ENCODE data around the gene MAS1.
A peak's percentile ranks its signal among the peaks of the same experiment; 100 is the strongest.

- TF ChIP-seq CTCF (conservative IDR thresholded peaks at IDR 0.05; ENCODE audit: low read depth, low read length) (no peak), EZH2 (IDR thresholded peaks at IDR 0.05; ENCODE audit: borderline replicate concordance, low read depth, low read length, poor library complexity, severe bottlenecking) (peak; percentile 43)
Observed at GRCh38 chr6:159890792-159891191, at the start of gene MAS1.

Measured in A673 (cell line).